ENCODE data around the gene NCK2.
A peak's percentile ranks its signal among the peaks of the same experiment; 100 is the strongest.

The NCK2 gene

GRCh38 chr2:105873721-105874120 lies 129.0 kb downstream of the NCK2 start:
- peak; percentile 12 for DNase-seq (ENCODE audit: low read depth)

- no peak for DNase-seq (ENCODE audit: low read depth)
Measured at GRCh38 chr2:105874466-105874865, 129.8 kb downstream of the NCK2 start.

- no peak for DNase-seq (ENCODE audit: low read depth)
Measured at GRCh38 chr2:105875241-105875640, 130.5 kb downstream of the NCK2 start.

GRCh38 chr2:105876191-105876590 lies 131.5 kb downstream of the NCK2 start:
- no peak for DNase-seq (ENCODE audit: low read depth)

- DNase-seq (ENCODE audit: low read depth) = no peak
Measured at GRCh38 chr2:105877945-105878344, 133.2 kb downstream of the NCK2 start.

- no peak for DNase-seq (ENCODE audit: low read depth)
Measured at GRCh38 chr2:105879106-105879802, 134.5 kb downstream of the NCK2 start.

GRCh38 chr2:105879803-105880300 lies 135.1 kb downstream of the NCK2 start:
- DNase-seq (ENCODE audit: low read depth) = no peak

- DNase-seq (ENCODE audit: low read depth) = no peak
Measured at GRCh38 chr2:105880637-105881036, 135.9 kb downstream of the NCK2 start.

- no peak for DNase-seq (ENCODE audit: low read depth)
Measured at GRCh38 chr2:105881286-105882136, 136.8 kb downstream of the NCK2 start.

GRCh38 chr2:105882341-105882740 lies 137.6 kb downstream of the NCK2 start:
- no peak for DNase-seq (ENCODE audit: low read depth)

- no peak for DNase-seq (ENCODE audit: low read depth)
Measured at GRCh38 chr2:105882920-105883435, 138.3 kb downstream of the NCK2 start.

GRCh38 chr2:105883911-105884694 lies 139.4 kb downstream of the NCK2 start:
- DNase-seq (ENCODE audit: low read depth) = no peak

- DNase-seq (ENCODE audit: low read depth) = no peak
Measured at GRCh38 chr2:105885456-105885855, 140.7 kb downstream of the NCK2 start.

- peak; percentile 57 for DNase-seq (ENCODE audit: low read depth)
Measured at GRCh38 chr2:105886029-105886454, 141.3 kb downstream of the NCK2 start.

- no peak for DNase-seq (ENCODE audit: low read depth)
Measured at GRCh38 chr2:105886687-105887086, 142.0 kb downstream of the NCK2 start.

- DNase-seq (ENCODE audit: low read depth) = no peak
Measured at GRCh38 chr2:105887256-105887655, 142.5 kb downstream of the NCK2 start.

GRCh38 chr2:105888625-105889024 lies 143.9 kb downstream of the NCK2 start:
- DNase-seq (ENCODE audit: low read depth) = no peak

- no peak for DNase-seq (ENCODE audit: low read depth)
Measured at GRCh38 chr2:105889046-105889445, 144.3 kb downstream of the NCK2 start.

GRCh38 chr2:105890111-105890510 lies 145.4 kb downstream of the NCK2 start:
- no peak for DNase-seq (ENCODE audit: low read depth)

- DNase-seq (ENCODE audit: low read depth) = no peak
Measured at GRCh38 chr2:105890856-105891255, 146.1 kb downstream of the NCK2 start.

GRCh38 chr2:105893011-105893995 lies 148.6 kb downstream of the NCK2 start:
- peak; percentile 51 for DNase-seq (ENCODE audit: low read depth)
